ENCODE measurements around the gene CLASP1.
"Not testable (repeated sequence)": the region's sequence is repeated elsewhere in the genome, so short reads cannot be mapped to it uniquely, and the experiment has no call there.

CLASP1 gene

DNA sequence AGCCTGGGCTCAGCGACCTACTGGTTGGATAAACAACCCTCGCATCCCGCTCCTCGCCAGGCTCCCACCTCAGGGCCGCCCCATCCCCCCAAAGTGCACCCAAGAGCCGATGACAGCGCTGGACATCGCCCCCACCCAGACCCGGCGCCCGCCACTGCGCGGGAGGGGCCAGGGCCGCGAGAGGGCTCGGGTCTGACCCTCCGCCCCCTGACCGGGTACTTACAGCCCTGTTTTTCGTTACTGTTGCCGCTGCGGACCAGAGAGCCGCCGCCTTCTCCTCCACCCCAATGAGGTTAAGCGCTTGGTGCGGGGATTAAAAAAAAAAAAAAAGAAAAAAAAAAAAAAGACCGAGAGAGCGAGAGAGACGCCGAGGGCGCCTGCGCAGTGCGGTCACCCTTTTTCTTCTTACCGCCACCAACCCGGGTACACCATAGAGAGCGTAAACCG, at the start of gene CLASP1:
Gene CLASP1 (minus strand): TSS at position 314 of the 447 bp plus-strand sequence. CDS start 43,567 bp downstream, outside the sequence.
- peak; percentile 36 for DNase-seq

DNA sequence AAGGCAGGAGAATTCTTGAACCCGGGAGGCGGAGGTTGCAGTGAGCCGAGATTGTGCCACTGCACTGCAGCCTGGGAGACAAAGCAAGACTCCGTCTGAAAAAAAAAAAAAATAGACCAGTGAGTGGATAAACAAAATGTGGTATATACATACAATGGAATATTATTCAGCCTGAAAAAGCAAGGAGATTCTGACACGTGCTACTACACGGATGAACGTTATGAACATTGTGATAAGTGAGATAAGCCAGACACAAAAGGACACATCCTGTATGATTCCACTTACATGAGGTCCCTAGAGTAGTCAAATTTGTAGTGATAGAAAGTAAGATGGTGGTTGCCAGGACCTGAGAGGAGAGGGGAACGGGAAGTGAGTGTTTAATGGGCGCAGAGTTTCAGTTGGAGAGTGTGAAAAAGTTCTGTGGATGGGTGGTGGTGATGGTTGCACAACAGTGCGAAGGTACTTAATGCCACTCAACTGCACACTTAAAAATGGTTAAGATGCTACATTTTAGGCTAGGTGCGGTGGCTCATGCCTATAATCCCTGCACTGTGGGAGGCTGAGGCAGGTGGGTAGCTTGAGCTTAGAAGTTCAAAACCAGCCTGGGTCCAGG, 49.2 kb upstream of the CLASP1 start:
- no peak for DNase-seq

DNA sequence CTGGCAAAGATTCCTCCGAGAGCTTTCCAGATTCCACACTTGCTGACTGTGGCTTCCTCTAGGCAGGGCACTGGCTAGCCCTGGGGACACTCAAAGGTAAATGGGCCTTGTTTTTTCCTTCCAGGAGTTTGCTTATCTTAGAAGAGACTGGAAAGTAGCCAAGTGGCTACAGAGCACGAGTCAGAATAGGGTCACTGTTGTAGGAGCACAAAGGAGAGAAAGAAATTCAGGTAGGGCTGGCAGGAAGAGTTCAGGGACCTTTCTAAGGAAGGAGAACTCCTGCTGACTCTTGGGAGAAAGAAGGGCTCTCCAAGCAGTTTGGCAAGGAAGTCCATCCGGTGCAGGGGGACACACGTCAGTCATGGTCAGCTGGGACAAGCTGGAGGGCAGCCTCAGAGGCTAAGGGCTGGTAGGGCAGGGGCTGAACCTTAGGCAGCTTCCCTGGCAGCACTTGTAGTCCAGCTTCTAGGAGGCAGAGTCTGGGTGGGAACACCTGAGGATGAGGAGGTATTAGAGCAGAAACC, 47.9 kb upstream of the CLASP1 start:
- DNase-seq = no peak

DNA sequence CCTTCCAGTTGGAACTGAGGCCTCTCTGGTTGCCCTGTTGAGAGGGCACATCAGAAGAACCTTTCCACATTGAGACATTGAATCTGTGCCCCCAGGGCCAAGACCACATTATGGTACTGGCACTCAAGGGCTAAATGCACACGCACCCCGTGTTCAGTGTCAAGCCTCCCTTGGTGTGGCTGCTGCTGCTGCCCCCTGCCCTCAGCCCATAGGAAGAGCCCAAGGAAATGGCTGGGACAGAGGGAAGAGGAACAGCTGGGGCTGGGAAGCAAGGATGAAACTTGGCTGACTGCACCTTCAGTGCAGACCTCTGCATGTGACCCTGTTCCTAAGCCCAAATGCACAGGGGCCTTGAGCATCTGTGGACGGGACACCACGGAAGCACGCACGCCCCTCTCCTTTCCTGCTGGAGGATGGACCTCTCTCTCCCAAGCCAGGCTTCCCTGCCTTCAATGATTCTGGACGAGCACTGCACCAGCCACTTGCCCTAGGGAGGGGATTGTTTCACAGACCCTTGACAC, 47.2 kb upstream of the CLASP1 start:
- DNase-seq = no peak

DNA sequence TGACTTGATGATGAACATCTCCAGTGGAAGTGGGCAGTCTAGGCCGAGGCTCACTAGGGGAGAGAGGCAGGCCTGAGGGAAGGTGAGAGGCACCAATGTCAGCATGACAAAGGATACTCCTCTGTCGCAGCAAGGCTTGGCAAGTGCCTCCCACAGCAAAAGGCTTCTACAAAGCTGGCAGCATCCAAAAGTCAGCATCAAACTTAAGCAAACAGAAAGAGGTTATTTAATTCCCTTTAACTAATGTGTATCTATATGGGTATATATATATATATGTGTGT, 45.8 kb upstream of the CLASP1 start:
- DNase-seq = no peak

DNA sequence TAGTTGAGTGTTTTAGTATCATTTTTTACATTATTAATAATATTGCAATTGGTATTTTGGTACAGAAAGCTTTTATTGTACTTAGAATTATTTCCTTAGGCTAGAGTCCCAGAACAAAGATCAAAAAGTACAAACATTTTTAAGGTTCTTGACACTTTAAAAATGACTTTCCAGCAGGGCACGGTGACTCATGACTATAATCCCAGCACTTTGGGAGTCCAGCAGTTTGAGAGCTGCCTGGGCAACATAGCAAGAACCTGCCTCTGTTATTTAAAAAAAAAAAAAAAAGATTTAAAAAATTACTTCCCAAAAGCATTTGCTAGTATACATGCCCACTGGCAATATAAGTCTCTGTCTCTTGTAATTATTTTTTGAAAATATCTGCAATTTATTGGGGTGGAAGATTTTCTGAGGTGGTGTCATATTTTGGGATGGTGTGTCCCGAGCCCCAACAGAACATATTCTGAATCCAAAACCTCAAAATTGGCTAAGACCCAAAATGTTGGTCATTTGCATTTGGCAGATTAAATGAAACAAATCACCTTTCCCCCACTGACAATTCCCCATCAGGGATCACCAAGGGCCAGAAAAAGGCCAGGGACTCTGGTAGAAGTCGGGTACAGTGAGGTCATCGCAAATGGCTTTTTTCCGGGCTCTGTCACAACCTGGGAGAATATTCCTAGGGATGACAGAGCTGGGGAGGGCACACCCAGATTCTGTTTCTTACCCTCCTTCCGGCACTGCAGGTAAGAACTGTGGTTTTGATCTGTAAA, 45.3 kb upstream of the CLASP1 start:
- DNase-seq = no peak

DNA sequence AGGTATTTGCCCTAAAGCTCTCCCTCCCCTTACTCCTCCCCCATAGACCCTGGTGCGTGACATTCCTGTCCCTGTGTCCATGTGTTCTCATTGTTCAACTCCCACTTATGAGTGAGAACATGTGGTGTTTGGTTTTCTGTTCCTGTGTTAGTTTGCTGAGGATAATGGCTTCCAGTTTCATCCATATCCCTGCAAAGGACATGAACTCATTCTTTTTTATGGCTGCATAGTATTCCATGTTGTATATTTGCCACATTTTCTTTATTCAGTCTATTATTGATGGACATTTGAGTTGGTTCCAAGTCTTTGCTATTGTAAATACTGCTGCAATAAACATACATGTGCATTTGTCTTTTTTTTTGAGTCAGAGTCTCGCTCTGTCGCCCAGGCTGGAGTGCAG, 41.3 kb upstream of the CLASP1 start:
- not testable (repeated sequence) for DNase-seq

DNA sequence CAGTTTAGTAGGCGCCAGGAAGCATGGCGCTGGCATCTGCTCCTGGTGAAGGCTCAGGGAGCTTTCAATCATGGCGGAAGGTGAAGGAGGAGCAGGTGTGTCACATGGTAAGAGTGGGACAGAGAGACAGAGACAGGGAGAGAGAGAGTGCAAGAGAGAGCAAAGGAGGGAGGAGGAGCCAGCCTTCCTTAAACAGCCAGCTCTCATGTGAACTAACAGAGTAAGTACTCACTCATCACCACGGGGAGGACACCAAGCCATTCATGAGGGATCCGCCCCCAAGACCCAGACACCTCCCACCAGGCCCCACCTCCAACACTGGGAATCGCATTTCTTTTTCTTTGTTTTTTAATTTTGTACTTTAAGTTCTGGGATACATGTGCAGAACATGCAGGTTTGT, 40.8 kb upstream of the CLASP1 start:
- no peak for DNase-seq

DNA sequence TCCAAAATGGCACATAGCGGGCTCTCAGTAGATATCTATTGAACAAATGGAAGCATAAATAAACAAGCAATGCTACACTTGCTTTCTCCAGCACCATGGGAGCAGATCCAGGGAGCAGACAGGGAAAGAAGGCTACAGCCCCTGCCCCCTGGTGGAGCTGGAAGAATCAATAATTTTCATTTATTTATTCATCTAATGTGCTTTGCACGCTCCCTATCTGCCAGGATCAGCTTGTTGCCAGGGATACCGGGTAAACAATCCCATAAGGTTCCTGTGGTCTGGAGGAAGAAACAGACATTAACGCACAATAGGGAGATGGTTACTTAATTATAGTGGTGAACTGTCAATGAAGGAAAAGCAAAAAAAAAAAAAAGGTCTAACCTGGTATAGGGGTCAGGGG, 40.1 kb upstream of the CLASP1 start:
- no peak for DNase-seq

DNA sequence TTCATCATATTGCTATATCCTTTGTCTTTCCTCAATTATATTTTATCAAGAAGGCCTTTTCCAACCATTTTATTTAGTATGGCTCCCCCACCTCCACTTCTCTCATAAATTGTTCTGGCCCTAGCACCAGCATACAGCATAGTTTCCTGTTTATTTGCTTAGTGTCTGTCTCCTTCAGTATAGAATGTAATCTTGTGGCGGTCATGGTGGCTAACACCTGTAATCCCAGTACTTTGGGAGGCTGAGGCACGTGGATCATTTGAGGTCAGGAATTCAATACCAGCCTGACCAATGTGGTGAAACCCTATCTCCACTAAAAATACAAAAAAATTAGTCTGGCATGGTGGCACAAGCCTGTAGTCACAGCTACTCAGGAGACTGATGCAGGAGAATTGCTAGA, 39.6 kb upstream of the CLASP1 start:
- no peak for DNase-seq

DNA sequence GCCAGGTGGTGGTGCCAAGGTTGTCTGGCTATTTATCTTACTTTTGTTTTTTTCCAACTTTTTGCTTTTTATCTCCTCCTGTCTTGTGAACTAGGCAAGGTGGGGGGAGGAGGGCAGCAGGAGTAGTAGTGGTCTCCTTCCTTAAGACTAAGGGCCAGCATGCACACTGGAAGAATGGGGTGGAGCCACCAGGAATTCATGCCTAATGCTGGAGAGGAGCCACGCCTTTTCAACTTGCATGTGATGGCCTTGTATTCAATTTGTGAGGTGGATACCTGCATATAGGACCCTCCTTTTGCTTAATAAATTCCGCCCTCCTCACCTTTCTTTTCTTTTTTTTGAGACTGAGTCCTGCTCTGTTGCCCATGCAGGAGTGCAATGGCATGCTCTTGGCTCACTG, 37.6 kb upstream of the CLASP1 start:
- DNase-seq = no peak

DNA sequence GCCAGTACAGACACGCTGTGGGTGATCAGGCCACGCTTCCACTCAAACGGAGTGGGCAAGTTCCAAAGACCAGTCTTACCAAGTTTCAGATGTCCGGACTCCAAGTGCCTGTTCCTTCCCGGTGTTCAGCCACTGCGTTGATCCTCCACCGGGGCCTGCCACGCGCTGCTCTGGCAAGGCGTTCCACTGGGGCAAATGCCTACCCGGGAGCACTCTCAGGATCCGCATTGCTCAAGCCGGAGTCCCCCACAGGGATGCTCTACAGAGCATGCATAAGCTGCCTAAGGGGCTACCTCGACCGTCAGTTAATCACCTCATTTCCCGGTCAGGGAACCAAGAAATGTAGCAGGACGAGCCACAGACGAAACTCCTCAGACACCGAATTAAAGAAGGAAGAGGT, 37.0 kb upstream of the CLASP1 start:
- no peak for DNase-seq

DNA sequence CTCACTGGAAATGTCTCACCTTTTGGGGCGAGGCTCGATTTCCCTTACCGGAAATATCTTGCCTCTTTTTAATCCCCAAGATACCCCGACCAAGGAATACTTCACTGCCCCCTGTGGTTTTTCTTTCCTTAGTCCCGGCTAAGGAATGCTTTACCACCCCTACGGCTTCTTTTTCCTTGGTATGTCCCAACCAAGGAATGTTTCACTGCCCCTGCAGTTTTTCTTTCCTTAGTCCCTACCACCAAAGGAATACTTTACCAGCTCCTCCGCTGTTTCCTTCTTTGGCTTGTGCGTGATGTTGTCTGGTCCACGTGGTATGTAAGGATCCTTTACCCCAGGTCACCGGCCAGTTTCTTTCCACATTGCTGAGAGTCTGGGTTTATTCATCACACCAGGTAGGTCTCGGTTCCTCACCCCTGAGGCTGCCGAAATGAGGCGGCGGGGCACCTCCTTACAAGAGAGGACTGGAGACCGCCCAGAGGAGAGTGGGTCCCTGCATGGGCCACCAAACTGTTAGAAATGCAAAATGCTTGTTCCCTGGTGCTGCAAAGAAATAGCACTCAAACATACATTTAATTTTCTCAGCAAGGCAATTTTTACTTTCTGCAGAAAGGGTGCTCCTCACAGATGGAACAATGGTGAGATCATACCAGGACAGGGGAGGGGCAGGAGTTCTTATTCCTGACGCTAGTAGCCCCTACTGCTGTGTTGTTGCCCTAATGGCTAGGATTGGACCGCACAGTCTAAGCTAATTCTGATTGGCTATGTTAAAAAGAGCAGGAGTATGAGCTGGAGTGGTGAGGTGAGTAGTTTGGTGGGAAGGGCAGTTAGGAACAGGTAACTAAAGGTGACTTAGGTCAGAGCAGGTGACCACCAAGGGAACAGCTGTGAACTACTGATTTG, 33.4 kb upstream of the CLASP1 start:
- no peak for DNase-seq

DNA sequence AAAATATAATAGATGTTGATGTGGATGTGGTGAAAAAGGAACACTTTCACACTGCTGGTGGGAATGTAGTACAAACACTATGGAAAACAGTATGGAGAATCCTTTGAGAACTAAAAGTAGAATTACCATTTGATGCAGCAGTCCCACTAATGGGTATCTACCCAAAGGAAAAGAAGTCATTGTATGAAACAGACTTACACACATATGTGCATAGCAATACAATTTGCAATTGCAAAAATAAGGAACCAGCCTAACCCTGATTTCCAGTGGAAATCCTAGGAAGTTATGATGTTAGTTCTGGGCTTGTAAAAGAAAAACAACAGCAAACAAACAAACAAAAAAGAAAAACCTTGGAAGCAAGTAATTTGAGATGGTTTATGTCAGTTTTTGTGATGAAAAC, 28.6 kb upstream of the CLASP1 start:
- no peak for DNase-seq

DNA sequence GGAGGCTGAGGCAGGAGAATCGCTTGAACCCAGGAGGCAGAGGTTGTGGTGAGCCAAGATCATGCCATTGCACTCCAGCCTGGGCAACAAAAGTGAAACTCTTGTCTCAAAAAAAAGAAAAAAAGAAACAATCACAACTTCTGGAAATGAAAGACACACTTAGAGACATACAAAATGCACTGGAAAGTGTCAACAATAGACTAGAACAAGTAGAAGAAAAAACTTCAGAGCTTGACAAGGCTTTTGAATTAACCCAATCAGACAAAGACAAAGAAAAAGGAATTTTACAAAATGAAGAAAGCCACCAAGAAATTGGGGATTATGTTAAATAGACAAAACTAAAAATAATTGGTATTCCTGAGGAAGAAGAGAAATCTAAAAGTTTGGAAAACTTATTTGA, 22.4 kb upstream of the CLASP1 start:
- DNase-seq = not testable (repeated sequence)

DNA sequence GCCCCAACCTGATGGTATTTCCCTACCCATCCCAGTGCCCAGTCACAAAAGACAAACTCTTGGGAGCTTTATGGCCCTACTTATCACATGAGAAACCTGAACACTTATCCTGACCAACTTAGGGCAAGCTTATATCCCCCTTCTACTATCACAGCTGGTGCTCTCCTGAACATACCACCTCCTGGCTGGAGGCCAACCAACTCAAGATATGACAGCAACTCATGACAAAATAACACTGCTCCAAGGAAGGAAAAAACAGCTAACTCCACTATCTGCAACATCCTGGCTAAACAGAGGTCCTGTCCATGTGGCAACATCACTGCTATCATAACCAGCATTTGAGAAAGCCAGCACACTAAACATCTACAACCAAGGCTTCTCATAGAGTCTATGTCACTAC, 20.9 kb upstream of the CLASP1 start:
- DNase-seq = no peak

DNA sequence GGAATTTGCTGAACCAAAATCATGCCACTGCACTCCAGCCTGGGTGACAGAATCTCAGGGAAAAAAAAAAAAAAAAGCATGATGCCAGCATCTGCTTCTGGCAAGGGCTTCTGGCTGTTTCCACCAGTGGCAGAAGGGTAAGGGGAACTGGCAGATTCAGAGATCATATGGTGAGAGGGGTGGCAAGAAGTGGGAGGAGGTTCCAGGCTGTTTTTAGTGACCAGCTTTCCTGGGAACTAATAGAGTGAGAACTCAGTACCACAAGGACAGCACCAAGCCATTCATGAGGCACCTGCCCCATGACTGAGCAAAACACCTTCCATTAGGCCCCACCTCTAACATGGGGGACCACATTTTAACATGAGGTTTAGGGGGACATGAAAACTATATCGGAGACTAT, 18.4 kb upstream of the CLASP1 start:
- no peak for DNase-seq

DNA sequence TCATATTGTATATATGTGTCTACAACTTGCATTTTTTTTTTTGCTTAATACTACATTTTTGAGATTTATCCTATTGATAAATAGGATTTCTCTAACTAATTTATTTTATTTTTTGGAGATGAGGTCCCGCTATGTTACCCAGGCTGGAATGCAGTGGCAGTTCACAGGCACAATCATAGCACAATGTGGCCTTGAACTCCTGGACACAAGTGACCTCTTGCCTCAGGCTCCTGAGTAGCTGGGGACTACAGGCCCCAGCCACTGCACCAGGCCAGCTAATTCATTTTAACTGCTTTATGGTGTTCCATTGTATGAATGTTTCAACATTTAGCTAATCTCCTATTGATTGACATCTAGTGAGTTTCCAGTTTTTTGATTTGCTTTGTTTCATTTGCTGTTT, 16.8 kb upstream of the CLASP1 start:
- DNase-seq = no peak

DNA sequence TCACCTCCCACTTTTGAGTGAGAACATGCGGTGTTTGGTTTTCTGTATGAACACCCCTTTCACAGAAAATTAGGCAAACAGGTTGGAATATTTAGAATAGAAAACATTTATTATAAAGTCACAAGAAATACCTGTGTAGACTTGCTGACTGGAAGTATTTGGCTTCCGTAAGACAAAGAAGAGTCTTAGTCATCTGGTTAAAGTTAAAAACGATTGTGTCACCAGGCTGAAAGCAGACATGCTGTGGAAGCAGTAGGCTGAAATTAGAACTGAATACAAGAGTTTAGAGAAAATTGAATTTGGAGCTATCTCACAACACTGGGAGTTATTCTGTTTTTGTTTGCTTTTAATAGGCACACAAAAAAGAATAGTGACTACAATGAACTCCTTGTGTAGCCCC, 16.2 kb upstream of the CLASP1 start:
- DNase-seq = no peak

DNA sequence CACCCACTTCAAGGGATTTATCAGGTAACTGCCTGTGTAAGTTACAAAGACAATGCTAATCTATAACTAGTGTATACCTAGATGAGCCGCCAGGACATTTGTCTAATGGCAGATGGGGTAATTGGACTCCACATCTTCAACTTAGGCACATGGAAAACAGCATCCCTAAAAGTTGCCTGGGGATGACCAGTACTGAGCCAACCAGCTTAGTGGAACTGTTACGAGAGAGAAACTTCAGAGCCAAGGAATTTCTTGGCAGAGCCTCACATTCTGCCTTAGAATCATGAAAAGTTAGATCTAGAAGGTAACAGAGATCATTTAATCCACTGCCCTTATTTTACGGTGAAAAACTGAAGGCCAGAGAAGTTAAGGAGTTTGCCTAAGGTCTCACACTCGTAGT, 15.5 kb upstream of the CLASP1 start:
- DNase-seq = no peak

DNA sequence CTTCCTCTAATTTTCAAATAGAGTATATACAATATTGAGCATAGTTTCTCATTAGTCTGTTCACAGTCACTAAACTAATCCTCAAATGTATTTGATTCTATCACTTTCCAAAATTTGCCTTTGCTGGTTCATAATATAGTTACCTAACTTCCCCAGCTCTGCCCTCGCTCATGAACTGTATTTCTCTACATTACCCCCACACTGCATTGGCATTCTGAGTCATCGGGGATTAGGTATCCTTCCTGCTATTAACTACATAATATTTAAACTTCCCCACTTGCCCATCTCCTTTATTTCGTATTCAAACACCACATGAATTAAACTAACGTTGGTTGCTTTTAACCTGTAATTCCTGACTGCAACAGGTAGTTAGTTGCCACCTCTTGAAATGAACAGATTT, 14.8 kb upstream of the CLASP1 start:
- no peak for DNase-seq

DNA sequence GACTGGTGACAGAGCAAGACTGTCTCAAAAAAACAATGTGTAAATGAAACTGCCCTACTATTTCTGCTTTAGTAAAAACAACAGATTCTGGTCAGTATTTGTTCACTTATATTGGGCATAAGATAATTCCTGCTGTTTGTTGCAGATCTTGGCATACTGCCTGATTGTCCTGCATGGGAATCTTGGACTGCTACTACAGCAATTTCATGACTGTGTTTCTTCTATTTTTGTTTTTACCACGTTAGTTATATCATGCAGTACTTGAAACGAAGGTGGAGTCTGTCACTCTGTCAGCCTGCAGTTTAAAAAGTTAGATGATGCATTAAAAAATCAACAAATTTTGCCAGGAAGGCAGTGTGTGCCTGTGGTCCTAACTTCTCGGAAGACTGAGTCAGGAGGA, 14.2 kb upstream of the CLASP1 start:
- no peak for DNase-seq

DNA sequence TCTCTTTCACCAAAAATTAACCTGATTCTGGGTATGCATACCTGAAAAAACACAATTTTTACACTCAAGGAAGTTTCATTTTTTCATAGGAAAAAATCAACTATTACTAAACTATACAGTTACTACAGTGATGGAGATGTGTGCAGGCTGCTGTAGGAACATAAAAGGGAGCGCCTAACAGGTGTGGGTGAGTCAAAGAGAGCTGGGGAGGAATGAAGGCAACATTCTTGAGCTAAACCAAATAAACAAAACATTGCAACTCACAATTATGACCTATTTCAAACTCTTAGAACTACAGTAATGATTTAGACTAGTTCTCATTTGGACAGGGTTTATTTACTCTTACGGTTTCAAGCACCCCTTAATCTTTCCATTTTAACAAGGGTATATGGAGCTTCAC, 13.4 kb upstream of the CLASP1 start:
- DNase-seq = no peak

DNA sequence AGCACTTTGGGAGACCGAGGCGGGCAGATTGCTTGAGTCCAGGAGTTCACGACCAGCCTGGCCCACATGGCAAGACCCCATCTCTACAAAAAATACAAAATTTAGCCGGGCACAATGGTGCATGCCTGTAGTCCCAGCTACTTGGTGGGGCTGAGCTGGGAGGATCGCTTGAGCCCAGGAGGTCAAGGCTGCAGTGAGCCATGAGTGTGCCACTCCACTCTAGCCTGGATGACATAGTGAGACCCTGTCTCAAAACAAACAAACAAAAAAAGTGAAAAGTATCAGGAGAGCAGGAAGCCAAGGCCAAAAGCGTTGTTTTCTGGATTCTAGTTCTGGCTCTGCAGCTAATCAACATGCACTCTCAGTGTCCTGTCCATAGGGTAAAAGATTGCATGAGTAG, 10.7 kb upstream of the CLASP1 start:
- no peak for DNase-seq
